HepG2 (cell line): ENCODE measurements around the gene NDUFAF8. TPM values are rescaled to one million over a fixed set of nuclear protein-coding genes. Genes with fewer than 3 reads are reported as not detected.

Experiments used
- ATAC-seq: fragments of 200-7000 bp; cut with Tn5 transposase; 3 replicates; pipeline ENCODE4 v1.9.1; 2020; ENCODE audit warnings: mild to moderate bottlenecking, moderate library complexity
- BruUV-seq: library from RNA; stranded (reverse); fragments of 400-500 nt; replicated peaks from 2 replicates; lab custom pipeline; 2021; lab: Mats Ljungman, UMichigan
- CTCF ChIA-PET: fragments of 300-600 bp; formaldehyde crosslinking; extraction: SDS; loops from one replicate; lab custom pipeline; 2021; ENCODE audit warnings: low total read pairs, inconsistent platforms, low intra/inter-chr PET ratio; lab: Yijun Ruan, JAX
- POLR2A ChIA-PET: fragments of 350-600 bp; sonication (Branson Sonifier 250); formaldehyde crosslinking; loops from one replicate; lab custom pipeline; 2020; ENCODE audit warnings: antibody characterized with exemption, inconsistent platforms; lab: Yijun Ruan, JAX
- DNase-seq: peaks from one replicate; pipeline ENCODE4 v3.0.0-alpha.2; 2015; ENCODE audit warnings: low spot score
- FAIRE-seq: peaks from 3 replicates; lab custom pipeline; 2011; peaks lifted over from hg19 to GRCh38; lab: Jason Lieb, UNC
- H2AFZ ChIP-seq: one replicate; pipeline ENCODE4 v1.6.1; 2011; ENCODE audit warnings: low read length, inconsistent platforms
- H3K27ac ChIP-seq: fragments of 300-600 bp; 3 replicates; pipeline ENCODE4 v1.8.0; 2011; ENCODE audit warnings: mixed run types, mild to moderate bottlenecking, mixed read lengths, low read length, inconsistent platforms; ENCODE audit not compliant: insufficient read depth; ENCODE audit errors: extremely low read length
- H3K27me3 ChIP-seq, 2 experiments: fragments of 200-600 bp in 1 of 2; 2 replicates in 1 of 2; 3 replicates in 1 of 2; pipeline versions ENCODE4 v1.6.0 to v1.8.0; 2011; ENCODE audit warnings: low read length in 2 of 2, mild to moderate bottlenecking in 2 of 2, moderate library complexity in 2 of 2, inconsistent platforms in 1 of 2; ENCODE audit not compliant: insufficient read depth in 2 of 2, control insufficient read depth in 1 of 2
- H3K36me3 ChIP-seq, 2 experiments: fragments of 200-600 bp in 1 of 2; replicated peaks in 1 of 2; 2 replicates in 1 of 2; 3 replicates in 1 of 2; pipeline versions ENCODE4 v1.5.1 to v1.8.0; 2011; ENCODE audit warnings: low read length in 2 of 2, inconsistent platforms in 1 of 2; ENCODE audit not compliant: insufficient read depth in 2 of 2, control insufficient read depth in 1 of 2
- H3K4me1 ChIP-seq: 2 replicates; pipeline ENCODE4 v1.5.1; 2012; ENCODE audit warnings: low read length, inconsistent platforms; ENCODE audit not compliant: insufficient read depth
- H3K4me2 ChIP-seq: 2 replicates; pipeline ENCODE4 v1.6.0; 2011; ENCODE audit warnings: low read depth, low read length, inconsistent platforms
- H3K4me3 ChIP-seq, 3 experiments: fragments of 200-600 bp in 1 of 3; sonication (generic), shearing (Covaris generic) in 1 of 3; replicated peaks in 1 of 3; 2 replicates each; pipeline ENCODE4 v1.5.1; 2011 to 2016; ENCODE audit warnings: low read length in 3 of 3, inconsistent platforms in 2 of 3, low read depth in 2 of 3, mild to moderate bottlenecking in 2 of 3, control low read depth in 1 of 3, mixed read lengths in 1 of 3; ENCODE audit not compliant: insufficient read depth in 1 of 3
- H3K79me2 ChIP-seq: one replicate; pipeline ENCODE4 v1.6.1; 2011; ENCODE audit warnings: low read length, inconsistent platforms; ENCODE audit not compliant: insufficient read depth
- H3K9ac ChIP-seq: 2 replicates; pipeline ENCODE4 v1.6.0; 2011; ENCODE audit warnings: mild to moderate bottlenecking, low read depth, low read length, inconsistent platforms; ENCODE audit not compliant: insufficient read depth
- H3K9me3 ChIP-seq: 2 replicates; pipeline ENCODE4 v1.5.1; 2012; ENCODE audit warnings: mild to moderate bottlenecking, low read length
- H4K20me1 ChIP-seq: 2 replicates; pipeline ENCODE4 v1.6.0; 2011; ENCODE audit warnings: inconsistent platforms, mild to moderate bottlenecking, low read length, moderate library complexity; ENCODE audit not compliant: insufficient read depth
- CREB1 ChIP-seq, 2 experiments: fragments of 450-650 bp in 1 of 2; IDR thresholded peaks; 2 replicates each; pipeline ENCODE4 v1.6.1; 2016 to 2017; ENCODE audit warnings: control low read depth in 1 of 2, mild to moderate bottlenecking in 1 of 2, missing compliant biosample characterization in 1 of 2, missing genetic modification characterization in 1 of 2
- GTF2F1 ChIP-seq: fragments of 150-350 bp; IDR thresholded peaks from 2 replicates; pipeline ENCODE4 v1.6.1; 2014; ENCODE audit warnings: low read length
- HNRNPK ChIP-seq: fragments of 200-400 bp; formaldehyde crosslinking; IDR thresholded peaks from 2 replicates; pipeline ENCODE4 v1.6.1; 2018; ENCODE audit warnings: low read length, low read depth, moderate library complexity, mild to moderate bottlenecking; ENCODE audit not compliant: poor library complexity, severe bottlenecking
- ZNF343 ChIP-seq: sonication (generic); formaldehyde crosslinking; IDR thresholded peaks from 2 replicates; pipeline ENCODE4 v1.4.0; 2020; ENCODE audit warnings: mild to moderate bottlenecking, missing genetic modification reagents
- WGBS: methylation state at CpG from one replicate; pipeline ENCODE4 v1.1.6; 2017; ENCODE audit warnings: low lambda C conversion rate; 5-methylcytosine and 5-hydroxymethylcytosine counted together
- in situ Hi-C: cut with HindIII; loops from 2 replicates; pipeline ENCODE4 v1.10.0; 2017; ENCODE audit warnings: low pct_unique_long_range_greater_than_20kb; ENCODE audit not compliant: extremely low pct_ligation_motif_present
- intact Hi-C: fragments of 100-400 bp; cut with micrococcal nuclease; formaldehyde crosslinking; loops from one replicate; pipeline ENCODE4 v1.10.0; 2022; ENCODE audit not compliant: unreplicated experiment
- polyA plus RNA-seq, 8 experiments: library from polyadenylated mRNA; depleted of rRNA in 3 of 8; stranded (reverse) in 7 of 8; unstranded in 1 of 8; fragments of >200 nt; fragmentation: Illumina TruSeq in 4 of 8; extraction: Trizol in 4 of 8; gene quantifications; 2 replicates each; pipeline versions ENCODE4 v1.2.1 to v1.2.3, GENCODE V29; 2011 to 2016; ENCODE audit warnings: low read depth in 4 of 8, missing spikeins in 1 of 8, mixed read lengths in 1 of 8; ENCODE audit not compliant: insufficient read depth in 1 of 8
- total RNA-seq, 5 experiments: library from RNA; depleted of rRNA; stranded (reverse); fragments of >200 nt; fragmentation: Illumina TruSeq; extraction: Trizol; gene quantifications; 2 replicates each; pipeline ENCODE4 v1.2.3, GENCODE V29; 2016; ENCODE audit warnings: low read depth in 1 of 5
- TF ChIP-seq, protein P1 (sequence below): IDR thresholded peaks from 2 replicates; pipeline ENCODE4 v1.6.1; 2016; ENCODE audit warnings: missing compliant biosample characterization, missing genetic modification reagents, borderline replicate concordance
- TF ChIP-seq, protein P2 (sequence below): sonication (generic); formaldehyde crosslinking; IDR thresholded peaks from 2 replicates; pipeline ENCODE4 v1.5.0; 2020; ENCODE audit warnings: missing genetic modification reagents

The NDUFAF8 gene
- total and polyA plus RNA-seq, 2 of the 13 experiments (the other 11 are each of a cell fraction or from before 2014, with no cell fraction given) = 75.6 to 233 TPM

DNA sequence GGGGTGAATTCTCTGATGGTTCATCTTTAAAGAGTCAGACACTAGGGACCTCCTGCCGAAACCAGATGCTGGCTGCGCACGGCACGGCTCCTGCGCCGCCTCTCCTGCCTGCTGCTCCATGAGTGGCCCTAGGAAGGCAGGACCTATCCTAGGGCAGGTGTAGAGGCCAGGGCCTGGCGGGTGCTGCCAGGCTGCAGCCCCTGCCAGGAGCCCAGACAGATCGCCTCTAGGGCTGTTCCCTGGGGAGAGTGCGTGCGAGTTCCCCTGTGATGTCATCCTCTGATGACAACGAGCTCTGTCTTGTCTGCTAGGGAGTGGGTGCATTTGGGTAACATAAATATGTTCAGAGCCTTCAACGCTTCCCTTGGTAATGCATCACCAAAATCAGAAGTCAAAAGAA, 32.1 kb downstream of the NDUFAF8 start:
- TF ChIP-seq CREB1 (IDR thresholded peaks at IDR 0.05) (peak; percentile 26; the same call in 1 of the 2 replicates), CREB1 (CRISPR knock-in tag; IDR thresholded peaks at IDR 0.05) (no peak), ZNF343 (CRISPR knock-in tag) (no peak), GTF2F1 (no peak), HNRNPK (no peak)

DNA sequence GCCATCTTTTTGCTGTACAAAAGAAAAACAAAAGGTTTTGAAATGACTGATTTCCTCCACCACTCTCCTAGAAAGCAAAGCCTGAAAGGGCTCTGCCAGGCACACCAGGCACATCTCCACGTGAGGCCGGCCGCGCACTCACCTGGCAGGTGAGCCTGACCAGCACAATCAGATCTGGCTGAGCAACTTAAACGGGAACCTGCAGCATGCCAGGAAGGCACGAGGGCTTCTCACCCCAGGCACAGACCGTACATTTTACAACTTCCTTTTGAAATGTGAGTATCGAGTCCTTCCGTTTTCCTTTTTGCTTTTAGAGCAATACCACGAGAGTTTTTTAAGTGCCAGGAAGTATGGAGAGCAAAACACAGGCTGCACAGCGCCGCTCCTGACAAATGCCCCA, 33.5 kb downstream of the NDUFAF8 start:
- FAIRE-seq (no peak), DNase-seq (no peak)
- peaks cover 43 to 72% of the 10 kb centered on the region in 2 experiments; a peak in 4 of 5 replicates for H3K36me3 ChIP-seq

More for the DNA sequence above, 32.1 kb downstream of the NDUFAF8 start:
- Histone ChIP-seq H3K27ac (no peak overlapping the region), H2AFZ (no peak overlapping the region), H3K27me3 (no peaks in the 10 kb centered on the region), H3K36me3 (peaks cover 44 to 60% of the 10 kb centered on the region in 2 experiments; a peak in 4 of 5 replicates), H3K4me3 (no peak overlapping the region), H4K20me1 (no peaks in the 10 kb centered on the region), H3K9me3 (no peaks in the 10 kb centered on the region), H3K79me2 (no peaks in the 10 kb centered on the region), H3K4me1 (no peaks in the 10 kb centered on the region), H3K9ac (no peak overlapping the region), H3K4me2 (no peak overlapping the region)
- ChIA-PET CTCF (no interaction called here), POLR2A (no interaction called here)
- no TSS peak for BruUV-seq
- in situ Hi-C loops = no loop called here
- no peak for FAIRE-seq
- no peak for DNase-seq
- ATAC-seq = no peak
- intact Hi-C loops = no loop called here
- WGBS = 97% methylated on average over 11 of the region's 12 CpGs

More for the DNA sequence above, 33.5 kb downstream of the NDUFAF8 start:
- intact Hi-C loops (no loop called here), in situ Hi-C loops (no loop called here)
- no TSS peak for BruUV-seq
- no peak overlapping the region for H3K27ac ChIP-seq
- CTCF ChIA-PET = no interaction called here
- H3K79me2 ChIP-seq = no peaks in the 10 kb centered on the region
- TF ChIP-seq, protein P1, sequence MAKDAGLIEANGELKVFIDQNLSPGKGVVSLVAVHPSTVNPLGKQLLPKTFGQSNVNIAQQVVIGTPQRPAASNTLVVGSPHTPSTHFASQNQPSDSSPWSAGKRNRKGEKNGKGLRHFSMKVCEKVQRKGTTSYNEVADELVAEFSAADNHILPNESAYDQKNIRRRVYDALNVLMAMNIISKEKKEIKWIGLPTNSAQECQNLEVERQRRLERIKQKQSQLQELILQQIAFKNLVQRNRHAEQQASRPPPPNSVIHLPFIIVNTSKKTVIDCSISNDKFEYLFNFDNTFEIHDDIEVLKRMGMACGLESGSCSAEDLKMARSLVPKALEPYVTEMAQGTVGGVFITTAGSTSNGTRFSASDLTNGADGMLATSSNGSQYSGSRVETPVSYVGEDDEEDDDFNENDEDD (CRISPR knock-in tag) = no peak
- TF ChIP-seq, protein P2, sequence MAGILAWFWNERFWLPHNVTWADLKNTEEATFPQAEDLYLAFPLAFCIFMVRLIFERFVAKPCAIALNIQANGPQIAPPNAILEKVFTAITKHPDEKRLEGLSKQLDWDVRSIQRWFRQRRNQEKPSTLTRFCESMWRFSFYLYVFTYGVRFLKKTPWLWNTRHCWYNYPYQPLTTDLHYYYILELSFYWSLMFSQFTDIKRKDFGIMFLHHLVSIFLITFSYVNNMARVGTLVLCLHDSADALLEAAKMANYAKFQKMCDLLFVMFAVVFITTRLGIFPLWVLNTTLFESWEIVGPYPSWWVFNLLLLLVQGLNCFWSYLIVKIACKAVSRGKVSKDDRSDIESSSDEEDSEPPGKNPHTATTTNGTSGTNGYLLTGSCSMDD (CRISPR knock-in tag) = no peak
- WGBS = 98% methylated on average over 12 of the region's 12 CpGs
- no peaks in the 10 kb centered on the region for H3K9me3 ChIP-seq
- H3K4me3 ChIP-seq = no peak overlapping the region
- no peak overlapping the region for H3K4me2 ChIP-seq
- no peak overlapping the region for H2AFZ ChIP-seq
- H3K9ac ChIP-seq = no peak overlapping the region
- H3K4me1 ChIP-seq = no peaks in the 10 kb centered on the region
- POLR2A ChIA-PET = no interaction called here
- H3K27me3 ChIP-seq = no peaks in the 10 kb centered on the region
- H4K20me1 ChIP-seq = no peaks in the 10 kb centered on the region
- no peak for ATAC-seq
